Occipital lobe (tissue), 1 donor: ENCODE results near the gene RAP1GAP. TPM values are rescaled to one million over a fixed set of nuclear protein-coding genes. Genes with fewer than 3 reads are reported as not detected.

Source experiments
- total RNA-seq: library from RNA; depleted of rRNA; stranded (reverse); fragments of >200 nt; gene quantifications from one replicate; pipeline ENCODE4 v1.2.3, GENCODE V29; 2014

The RAP1GAP gene
- total RNA-seq, 1 donor from 2014 or later, result 26.4 TPM

Other genes with a start within 250 kb of the RAP1GAP start
- 9.5 TPM for gene NBPF3, start 229.2 kb downstream of the RAP1GAP start, total RNA-seq
- 1.4 TPM for gene ALPL, start 159.9 kb downstream of the RAP1GAP start, total RNA-seq
- 85.8 TPM for gene USP48, start 113.8 kb upstream of the RAP1GAP start, total RNA-seq
- gene LDLRAD2, start 142.9 kb upstream of the RAP1GAP start, total RNA-seq, result not detected